SKM-1 (cell line): ENCODE results near the gene CEP170.
"Not testable (repeated sequence)": the region's sequence is repeated elsewhere in the genome, so short reads cannot be mapped to it uniquely, and the experiment has no call there.

Source experiments
- DNase-seq: peaks from one replicate; lab custom pipeline; 2025; ENCODE audit not compliant: unreplicated experiment; lab: John Stamatoyannopoulos, UW

The CEP170 gene

GRCh38 chr1:243183176-243183575 lies 71.9 kb downstream of the CEP170 start:
- DNase-seq = not testable (repeated sequence)

DNA sequence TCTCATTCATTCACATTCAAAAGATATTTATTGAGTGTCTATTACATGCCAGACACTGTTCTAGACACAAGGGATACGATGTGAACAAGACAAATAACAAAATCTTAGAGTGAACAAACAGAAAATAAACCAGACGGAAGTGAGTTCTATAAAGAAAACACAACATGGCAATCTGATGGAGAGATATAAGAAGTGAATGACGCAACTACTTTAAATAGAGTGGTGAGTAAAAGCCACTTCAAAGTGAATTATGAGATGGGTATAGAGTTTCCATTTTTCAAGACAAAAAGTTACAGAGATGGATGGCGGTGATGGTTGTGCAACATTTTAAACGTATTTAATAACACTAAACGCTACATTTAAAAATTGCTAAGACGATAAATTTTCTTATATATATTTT lies 75.4 kb downstream of the CEP170 start:
- DNase-seq = no peak

GRCh38 chr1:243177792-243178191 lies 77.3 kb downstream of the CEP170 start:
- DNase-seq = not testable (repeated sequence)

DNA sequence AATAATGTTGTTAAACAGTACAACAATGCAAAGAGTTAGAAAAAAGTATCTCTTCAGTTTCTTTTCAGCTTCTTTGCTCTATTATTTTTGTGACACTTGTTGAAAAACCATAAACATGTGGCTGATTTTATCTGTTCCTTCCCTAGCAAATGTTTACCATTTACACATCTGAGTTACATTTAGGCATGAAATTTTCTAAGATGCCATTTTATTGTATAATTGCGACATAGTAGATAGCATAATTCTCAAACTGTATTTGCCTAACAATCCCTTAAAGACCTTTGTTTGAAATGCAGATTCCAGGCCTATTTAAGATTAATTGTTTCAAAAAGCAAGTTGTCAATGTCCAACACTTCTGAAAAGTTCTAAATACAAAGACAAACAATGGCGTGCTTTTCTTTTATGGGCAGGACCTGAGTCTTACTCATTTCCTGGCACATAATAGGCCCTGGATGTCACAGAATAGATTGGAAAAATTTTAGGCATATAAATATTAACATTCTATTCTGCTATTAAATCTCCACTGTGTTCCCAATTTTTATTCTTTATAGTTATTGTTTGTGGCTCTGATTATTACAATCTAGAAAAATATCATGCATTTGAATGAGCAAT lies 81.2 kb downstream of the CEP170 start:
- not testable (repeated sequence) for DNase-seq

GRCh38 chr1:243164911-243165310 lies 90.2 kb downstream of the CEP170 start:
- not testable (repeated sequence) for DNase-seq

DNA sequence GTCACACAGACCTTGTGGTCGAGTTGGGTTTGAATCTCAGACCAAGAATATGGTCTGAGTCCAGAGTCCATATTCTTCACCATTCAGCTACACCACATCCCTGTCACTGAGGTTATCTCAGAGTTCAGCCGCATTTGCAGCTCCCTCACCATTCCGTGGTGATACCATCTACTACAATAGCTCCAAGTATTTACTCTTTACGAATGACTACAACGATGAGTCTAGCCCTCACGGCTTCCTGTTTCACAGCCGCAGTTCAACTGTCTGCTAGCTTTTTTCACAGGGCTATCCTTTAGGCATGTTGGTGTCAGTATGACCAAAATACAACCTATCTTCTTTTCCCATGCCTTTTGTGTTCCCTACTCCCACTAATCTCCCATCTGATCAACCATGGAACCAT lies 104.2 kb downstream of the CEP170 start:
- not testable (repeated sequence) for DNase-seq

GRCh38 chr1:243149120-243149519 lies 106.0 kb downstream of the CEP170 start:
- DNase-seq = not testable (repeated sequence)

DNA sequence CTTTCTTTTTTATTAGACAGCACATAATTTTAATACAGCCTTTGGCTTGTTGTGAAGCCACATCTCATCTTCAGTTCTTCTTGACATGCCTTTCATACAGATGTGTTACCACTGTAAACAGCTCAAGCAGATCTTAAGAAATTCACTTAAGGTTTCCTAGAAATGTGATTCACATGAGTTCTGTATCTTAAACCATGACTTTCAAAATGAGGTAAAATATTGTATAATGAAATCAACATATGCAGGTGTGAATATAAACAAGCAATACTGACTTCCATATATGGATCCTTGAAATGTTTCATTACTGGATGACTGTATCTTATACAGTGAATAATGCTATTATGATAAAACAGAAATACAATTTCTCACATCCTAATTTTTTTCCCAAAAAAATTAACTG lies 107.7 kb downstream of the CEP170 start:
- DNase-seq = not testable (repeated sequence)

GRCh38 chr1:243140498-243140897 lies 114.6 kb downstream of the CEP170 start:
- not testable (repeated sequence) for DNase-seq

DNA sequence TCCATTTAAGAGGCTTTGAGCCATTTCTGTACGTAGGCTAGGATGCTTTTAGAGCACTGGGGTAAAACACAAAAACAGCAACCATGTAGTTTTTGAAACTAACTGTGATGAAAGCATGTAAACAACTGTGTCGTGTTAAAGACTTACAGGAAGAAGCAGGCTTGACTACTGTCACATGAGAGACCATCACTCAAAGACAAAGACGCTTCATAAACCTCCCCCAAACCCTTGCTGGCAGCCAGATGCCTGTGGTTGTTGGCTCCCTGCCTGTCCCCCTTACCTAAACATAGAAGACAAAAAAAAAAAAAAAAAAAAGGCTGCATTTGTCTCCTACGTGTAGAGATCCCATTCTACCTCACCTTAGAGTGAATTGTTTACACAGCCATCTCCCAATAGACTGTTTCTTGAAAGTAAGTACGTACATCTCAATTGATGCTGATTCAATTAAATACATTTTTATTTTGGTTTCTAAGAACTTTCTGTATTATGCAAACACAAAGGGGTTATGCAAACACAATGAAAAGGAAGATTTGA lies 132.1 kb downstream of the CEP170 start:
- not testable (repeated sequence) for DNase-seq

GRCh38 chr1:243121939-243122338 lies 133.1 kb downstream of the CEP170 start:
- not testable (repeated sequence) for DNase-seq

DNA sequence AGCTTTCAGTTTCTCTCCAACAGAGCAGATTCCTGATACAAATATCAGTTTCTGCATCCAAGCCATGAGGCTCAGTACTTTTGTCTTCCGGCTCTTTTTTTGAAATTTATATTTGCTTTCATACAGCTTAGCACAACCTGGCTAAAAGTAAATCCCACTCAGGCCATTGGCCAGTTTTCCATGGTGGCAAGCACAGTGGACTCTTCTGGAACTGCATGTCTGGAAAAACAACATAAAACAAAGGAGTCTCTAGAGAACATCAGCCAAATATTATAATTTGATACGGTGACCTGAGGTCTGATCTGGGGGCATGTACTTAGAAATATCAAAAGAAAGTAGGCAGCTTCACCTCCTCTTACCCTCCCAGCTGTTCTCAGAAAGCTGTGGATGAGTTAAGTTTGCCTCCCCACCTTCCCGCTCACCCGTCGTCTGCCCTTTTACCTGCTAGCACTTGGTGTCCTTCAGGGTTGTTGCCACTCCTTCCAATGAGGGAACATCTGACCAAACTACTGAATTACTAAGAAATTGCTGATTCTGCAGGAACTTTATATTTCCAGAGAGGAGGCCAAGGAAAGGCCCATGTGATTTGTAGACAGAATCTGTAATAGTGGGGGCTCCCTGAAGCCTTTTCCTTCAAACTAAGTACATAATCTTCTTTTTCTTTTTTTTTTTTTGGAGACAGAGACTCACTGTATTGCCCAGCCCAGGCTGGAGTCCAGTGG lies 136.3 kb downstream of the CEP170 start:
- not testable (repeated sequence) for DNase-seq

DNA sequence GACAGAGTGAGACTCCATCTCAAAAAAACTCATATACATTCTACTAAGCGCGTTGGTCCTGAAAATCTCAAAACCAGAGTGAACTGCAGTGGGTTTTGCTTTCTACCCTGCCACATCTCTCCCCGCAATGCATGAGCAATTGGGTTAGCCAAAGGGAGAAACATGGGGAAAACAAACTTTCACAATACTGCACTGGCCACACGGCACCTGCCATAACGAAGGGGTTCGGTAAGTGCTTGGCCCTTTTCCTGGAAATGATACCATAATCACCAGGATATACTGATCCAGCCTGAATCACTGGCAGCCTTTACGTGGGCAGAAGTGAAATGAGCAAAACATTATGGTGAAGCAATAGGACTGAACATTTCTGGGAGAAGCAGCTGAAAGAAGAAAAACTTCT lies 138.9 kb downstream of the CEP170 start:
- DNase-seq = not testable (repeated sequence)

DNA sequence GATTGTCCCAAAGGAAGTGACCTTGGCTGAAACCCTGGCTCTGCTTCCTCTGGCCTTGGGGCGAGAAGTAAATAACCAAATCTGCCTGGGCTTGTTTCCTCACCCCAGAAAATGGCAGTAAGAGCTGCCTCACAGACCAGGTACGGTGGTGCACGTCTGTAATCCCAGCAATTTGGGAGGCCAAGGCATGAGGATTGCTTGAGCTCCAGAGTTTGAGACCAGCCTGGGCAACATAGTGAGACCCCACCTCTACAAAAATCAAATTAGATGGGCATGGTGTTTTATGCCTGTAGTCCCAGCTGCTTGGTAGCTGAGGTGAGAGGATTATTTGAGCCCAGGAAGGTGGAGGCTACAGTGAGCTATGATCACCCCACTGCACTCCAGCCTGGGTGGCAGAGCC lies 140.3 kb downstream of the CEP170 start:
- not testable (repeated sequence) for DNase-seq

GRCh38 chr1:243114059-243114713 lies 140.9 kb downstream of the CEP170 start:
- not testable (repeated sequence) for DNase-seq

DNA sequence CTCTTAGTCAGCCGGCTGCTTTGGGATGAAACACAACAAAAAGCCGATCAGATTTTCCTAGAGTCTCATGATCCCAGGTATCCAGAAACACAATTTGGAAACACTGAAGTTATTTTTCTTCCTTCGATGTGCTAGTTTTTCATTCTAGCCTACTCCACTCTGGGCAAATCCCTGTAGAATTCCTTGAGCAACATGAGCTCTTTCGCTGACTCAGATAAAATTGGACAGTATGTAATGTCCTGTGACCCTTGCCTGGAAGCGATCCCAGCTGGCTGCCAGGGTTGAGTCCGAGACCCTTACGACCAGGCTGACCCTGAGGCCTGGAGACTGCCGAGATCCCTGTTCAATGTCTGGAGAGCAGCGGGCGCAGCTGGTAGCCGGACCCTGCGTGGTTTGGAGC lies 147.9 kb downstream of the CEP170 start:
- not testable (repeated sequence) for DNase-seq

DNA sequence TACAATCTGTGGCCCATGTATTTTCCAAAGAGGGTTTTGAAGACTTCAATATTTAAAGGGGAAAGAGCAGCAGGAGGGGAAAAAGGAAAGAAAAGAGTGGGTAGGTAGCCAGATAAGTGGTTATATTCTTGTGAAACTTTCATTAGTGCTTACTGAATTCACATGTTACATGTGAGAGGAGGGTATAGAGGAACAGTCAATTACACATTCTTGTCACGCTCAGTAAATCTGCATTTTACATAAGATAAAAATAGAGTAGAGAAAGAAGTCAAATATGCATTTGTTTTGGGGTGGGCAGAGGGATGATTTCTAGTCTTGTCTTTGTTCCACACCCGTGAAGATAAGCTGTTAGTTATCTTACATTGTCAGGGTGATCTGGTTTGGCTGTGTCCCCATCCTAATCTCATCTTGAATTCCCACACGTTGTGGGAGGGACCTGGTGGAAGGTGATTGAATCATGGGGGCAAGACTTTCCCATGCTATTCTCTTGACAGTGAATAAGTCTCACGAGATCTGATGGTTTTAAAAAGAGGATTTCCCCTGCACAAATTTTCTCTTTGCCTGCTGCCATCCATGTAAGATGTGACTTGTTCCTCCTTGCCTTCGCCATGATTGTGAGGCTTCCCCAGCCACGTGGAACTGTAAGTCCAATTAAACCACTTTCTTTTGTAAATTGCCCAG lies 149.3 kb downstream of the CEP170 start:
- DNase-seq = not testable (repeated sequence)

DNA sequence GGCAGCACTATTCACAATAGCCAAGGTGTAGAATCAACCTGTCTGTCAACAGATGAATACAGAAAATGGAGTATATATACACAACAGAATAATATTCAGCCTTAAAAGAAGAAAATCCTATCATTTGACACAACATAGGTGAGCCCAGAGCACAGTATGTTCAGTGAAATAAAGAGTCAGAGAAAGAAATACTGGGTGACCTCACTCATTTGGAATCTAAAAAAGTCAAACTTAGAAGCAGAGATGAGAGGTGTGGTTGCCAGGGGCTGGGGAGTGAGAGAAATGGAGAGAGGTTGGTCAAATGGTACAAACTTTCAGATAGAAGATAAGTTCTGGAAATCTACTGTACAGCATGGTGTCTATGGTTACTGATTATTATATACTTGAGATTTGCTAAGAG lies 150.0 kb downstream of the CEP170 start:
- not testable (repeated sequence) for DNase-seq

DNA sequence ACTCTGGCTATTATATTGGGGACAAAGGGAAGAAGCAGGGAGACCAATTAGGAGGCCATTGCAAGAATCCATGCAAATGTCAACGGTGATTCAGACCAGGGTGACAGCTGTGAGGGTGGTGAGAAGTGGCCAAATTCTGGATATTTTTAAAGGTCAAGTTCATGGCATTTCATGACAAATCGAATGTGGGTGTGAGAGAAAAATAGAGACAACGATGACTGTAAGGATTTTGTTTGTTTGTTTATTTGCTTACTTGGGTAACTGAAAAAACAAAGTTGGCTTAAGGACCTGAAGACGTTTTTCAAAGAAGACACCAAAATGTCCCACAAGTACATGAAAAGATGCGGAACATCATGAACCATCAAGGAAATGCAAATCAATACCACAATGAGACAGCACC lies 150.6 kb downstream of the CEP170 start:
- not testable (repeated sequence) for DNase-seq

- DNase-seq = not testable (repeated sequence)
These were observed 153.5 kb downstream of the CEP170 start for GRCh38 chr1:243101551-243102050.

DNA sequence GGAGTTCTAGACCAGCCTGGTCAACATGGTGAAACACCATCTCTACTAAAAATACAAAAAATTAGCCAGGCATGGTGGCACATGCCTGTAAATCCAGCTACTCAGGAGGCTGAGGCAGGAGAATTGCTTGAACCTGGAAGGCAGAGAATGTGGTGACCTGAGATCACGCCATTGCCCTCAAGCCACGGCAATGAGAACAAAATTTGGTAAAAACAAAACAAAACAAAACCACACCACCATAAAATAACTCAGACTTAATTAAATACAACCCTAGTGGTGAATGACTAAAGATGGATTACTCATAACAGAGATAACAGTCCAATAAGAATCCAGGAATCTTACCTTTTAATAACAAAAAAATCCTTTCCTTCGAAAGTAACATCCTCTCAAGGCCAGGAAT lies 167.7 kb downstream of the CEP170 start:
- not testable (repeated sequence) for DNase-seq
